Liver (tissue), 9 donors: ENCODE data around the gene NSD1. TPM values are rescaled to one million over a fixed set of nuclear protein-coding genes. Genes with fewer than 3 reads are reported as not detected.

Experiments used
- DNase-seq: peaks from one replicate; pipeline ENCODE4 v3.0.0-alpha.2; 2017; ENCODE audit warnings: low spot score
- H3K27ac ChIP-seq, 2 donors: one replicate each; pipeline ENCODE4 v1.7.0; 2013; ENCODE audit warnings: inconsistent platforms in 2 of 2, low read length in 2 of 2, control low read depth in 1 of 2, low read depth in 1 of 2, mild to moderate bottlenecking in 1 of 2
- H3K27me3 ChIP-seq, 4 donors: one replicate each; pipeline versions ENCODE4 v1.6.1 to v1.7.0; 2013; ENCODE audit warnings: low read length in 3 of 4, inconsistent platforms in 1 of 4, mild to moderate bottlenecking in 1 of 4, moderate library complexity in 1 of 4; ENCODE audit not compliant: control insufficient read depth in 4 of 4, insufficient read depth in 4 of 4
- H3K36me3 ChIP-seq, 4 donors: one replicate each; pipeline versions ENCODE4 v1.6.1 to v1.7.0; 2013; ENCODE audit warnings: low read length in 3 of 4, mild to moderate bottlenecking in 3 of 4, low read depth in 1 of 4, moderate library complexity in 1 of 4; ENCODE audit not compliant: control insufficient read depth in 4 of 4, insufficient read depth in 3 of 4
- H3K4me1 ChIP-seq, 4 donors: one replicate each; pipeline versions ENCODE4 v1.6.1 to v1.7.0; 2013; ENCODE audit warnings: low read length in 3 of 4, mild to moderate bottlenecking in 3 of 4, moderate library complexity in 1 of 4; ENCODE audit not compliant: control insufficient read depth in 4 of 4, insufficient read depth in 4 of 4
- H3K4me3 ChIP-seq, 3 donors: one replicate each; pipeline versions ENCODE4 v1.6.1 to v1.7.0; 2013; ENCODE audit warnings: low read length in 3 of 3, control low read depth in 1 of 3, low read depth in 1 of 3, mild to moderate bottlenecking in 1 of 3
- H3K9ac ChIP-seq, 2 donors: one replicate each; pipeline ENCODE4 v1.7.0; 2013; ENCODE audit warnings: low read length in 2 of 2, mild to moderate bottlenecking in 2 of 2, moderate library complexity in 2 of 2, control low read depth in 1 of 2, low read depth in 1 of 2
- H3K9me3 ChIP-seq, 4 donors: one replicate each; pipeline versions ENCODE4 v1.6.1 to v1.7.0; 2013; ENCODE audit warnings: low read length in 3 of 4; ENCODE audit not compliant: control insufficient read depth in 4 of 4
- CTCF ChIP-seq: fragments of 150-350 bp; IDR thresholded peaks from 2 replicates; pipeline ENCODE4 v1.5.1; 2017; ENCODE audit warnings: improper control_type of control experiment, low read depth, low read length; ENCODE audit not compliant: missing input control
- EGR1 ChIP-seq, 2 donors: IDR thresholded peaks; 2 replicates each; pipeline ENCODE4 v1.6.1; 2016 to 2018; ENCODE audit warnings: antibody characterized with exemption in 2 of 2, low read depth in 2 of 2
- FOXA1 ChIP-seq: IDR thresholded peaks from 2 replicates; pipeline ENCODE4 v1.6.1; 2016; ENCODE audit warnings: antibody characterized with exemption
- FOXA2 ChIP-seq: IDR thresholded peaks from 2 replicates; pipeline ENCODE4 v1.6.1; 2016; ENCODE audit warnings: antibody characterized with exemption
- GABPA ChIP-seq, 2 donors: IDR thresholded peaks in 1 of 2; conservative IDR thresholded peaks in 1 of 2; 2 replicates each; pipeline ENCODE4 v1.6.1; 2016; ENCODE audit warnings: antibody characterized with exemption in 2 of 2, mild to moderate bottlenecking in 1 of 2, moderate library complexity in 1 of 2
- HNF4A ChIP-seq, 2 donors: conservative IDR thresholded peaks; 2 replicates each; pipeline ENCODE4 v1.6.1; 2016; ENCODE audit warnings: antibody characterized with exemption in 2 of 2, mild to moderate bottlenecking in 2 of 2
- HNF4G ChIP-seq: IDR thresholded peaks from 2 replicates; pipeline ENCODE4 v1.6.1; 2016; ENCODE audit warnings: antibody characterized with exemption
- JUND ChIP-seq, 2 donors: IDR thresholded peaks; 2 replicates each; pipeline ENCODE4 v1.6.1; 2016; ENCODE audit warnings: antibody characterized with exemption in 2 of 2
- MAX ChIP-seq: IDR thresholded peaks from 2 replicates; pipeline ENCODE4 v1.6.1; 2016; ENCODE audit warnings: antibody characterized with exemption
- NR2F2 ChIP-seq: IDR thresholded peaks from 2 replicates; pipeline ENCODE4 v1.6.1; 2016; ENCODE audit warnings: antibody characterized with exemption
- RAD21 ChIP-seq, 2 donors: IDR thresholded peaks; 2 replicates each; pipeline ENCODE4 v1.6.1; 2016; ENCODE audit warnings: antibody characterized with exemption in 2 of 2, mild to moderate bottlenecking in 2 of 2
- RXRA ChIP-seq, 2 donors: IDR thresholded peaks; 2 replicates each; pipeline ENCODE4 v1.6.1; 2017 to 2018; ENCODE audit warnings: antibody characterized with exemption in 2 of 2, mild to moderate bottlenecking in 1 of 2
- SP1 ChIP-seq: IDR thresholded peaks from 2 replicates; pipeline ENCODE4 v1.6.1; 2018; ENCODE audit warnings: antibody characterized with exemption, mild to moderate bottlenecking
- TAF1 ChIP-seq: conservative IDR thresholded peaks from 2 replicates; pipeline ENCODE4 v1.6.1; 2016; ENCODE audit warnings: antibody characterized with exemption, mild to moderate bottlenecking
- YY1 ChIP-seq: IDR thresholded peaks from 2 replicates; pipeline ENCODE4 v1.6.1; 2016; ENCODE audit warnings: antibody characterized with exemption, mild to moderate bottlenecking
- ZBTB33 ChIP-seq: IDR thresholded peaks from 2 replicates; pipeline ENCODE4 v1.6.1; 2016; ENCODE audit warnings: antibody characterized with exemption
- WGBS: extraction: QIAGEN DNeasy Blood & Tissue Kit; methylation state at CpG from one replicate; pipeline ENCODE4 v1.1.7; 2013; 5-methylcytosine and 5-hydroxymethylcytosine counted together
- polyA plus RNA-seq, 2 donors: library from polyadenylated mRNA; stranded (reverse) in 1 of 2; unstranded in 1 of 2; fragments of 200-250 nt in 1 of 2; fragments of >200 nt in 1 of 2; fragmentation: Nextera tagmentation in 1 of 2; extraction: Ambion mirVana in 1 of 2; gene quantifications; one replicate each; pipeline versions ENCODE4 v1.2.1 to v1.2.3, GENCODE V29; 2013 to 2015
- total RNA-seq, 2 donors: library from RNA; depleted of rRNA; stranded (reverse); fragments of >200 nt; gene quantifications; one replicate each; pipeline ENCODE4 v1.2.3, GENCODE V29; 2014
- TF ChIP-seq, protein P1 (sequence below): IDR thresholded peaks from 2 replicates; pipeline ENCODE4 v1.6.1; 2016; ENCODE audit warnings: antibody characterized with exemption
- donor health status: healthy.
- donor health status: healthy.
- donor health status: healthy.
- donor health status: healthy.
- donor health status: healthy.

Gene NSD1
- total and polyA plus RNA-seq, 4 donors: 5.3 to 34.1 (median 19.3) TPM

- no peak overlapping the region for H3K27ac ChIP-seq
- H3K9me3 ChIP-seq: no peaks in the 10 kb centered on the region
- DNase-seq: no peak
- WGBS: 89% methylated on average over 3 of the region's 3 CpGs
- H3K9ac ChIP-seq: no peak overlapping the region
- no peaks in the 10 kb centered on the region for H3K4me1 ChIP-seq
- no peak overlapping the region for H3K4me3 ChIP-seq
- H3K27me3 ChIP-seq: no peaks in the 10 kb centered on the region
- TF ChIP-seq NR2F2 (no peak), TAF1 (no peak), EGR1 (IDR thresholded peaks at IDR 0.05; ENCODE audit: low read depth in 2 of 2) (no peak), YY1 (no peak), FOXA1 (no peak), GABPA (IDR thresholded peaks at IDR 0.05 in 1 of 2, conservative IDR thresholded peaks at IDR 0.05 in 1 of 2) (no peak)
- TF ChIP-seq, protein P1, sequence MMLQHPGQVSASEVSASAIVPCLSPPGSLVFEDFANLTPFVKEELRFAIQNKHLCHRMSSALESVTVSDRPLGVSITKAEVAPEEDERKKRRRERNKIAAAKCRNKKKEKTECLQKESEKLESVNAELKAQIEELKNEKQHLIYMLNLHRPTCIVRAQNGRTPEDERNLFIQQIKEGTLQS: no peak
- H3K36me3 ChIP-seq: peaks cover 20 to 38% (median 26%) of the 10 kb centered on the region in 4 donors
Observed at GRCh38 chr5:177212242-177212641, 78.7 kb downstream of the NSD1 start.

- 96% methylated on average over 8 of the region's 8 CpGs for WGBS
- no peak for DNase-seq
- Histone ChIP-seq H3K27ac (no peak overlapping the region), H3K36me3 (peaks cover 0 to 12% (median 0%) of the 10 kb centered on the region in 4 donors), H3K4me3 (no peak overlapping the region), H3K9ac (no peak overlapping the region), H3K4me1 (peaks cover 0 to 4% (median 0%) of the 10 kb centered on the region in 4 donors), H3K27me3 (no peaks in the 10 kb centered on the region), H3K9me3 (no peaks in the 10 kb centered on the region)
- no peak for TF ChIP-seq RXRA (IDR thresholded peaks at IDR 0.05)
- TF ChIP-seq GABPA (IDR thresholded peaks at IDR 0.05 in 1 of 2, conservative IDR thresholded peaks at IDR 0.05 in 1 of 2): no peak
- no peak for TF ChIP-seq HNF4G
- TF ChIP-seq JUND (IDR thresholded peaks at IDR 0.05): no peak
- no peak for TF ChIP-seq HNF4A (conservative IDR thresholded peaks at IDR 0.05)
- TF ChIP-seq MAX: no peak
- TF ChIP-seq SP1: no peak
- TF ChIP-seq NR2F2: no peak
- no peak for TF ChIP-seq FOXA1
- no peak for TF ChIP-seq CTCF
Observed at GRCh38 chr5:177220576-177220975, 87.0 kb downstream of the NSD1 start.

DNA sequence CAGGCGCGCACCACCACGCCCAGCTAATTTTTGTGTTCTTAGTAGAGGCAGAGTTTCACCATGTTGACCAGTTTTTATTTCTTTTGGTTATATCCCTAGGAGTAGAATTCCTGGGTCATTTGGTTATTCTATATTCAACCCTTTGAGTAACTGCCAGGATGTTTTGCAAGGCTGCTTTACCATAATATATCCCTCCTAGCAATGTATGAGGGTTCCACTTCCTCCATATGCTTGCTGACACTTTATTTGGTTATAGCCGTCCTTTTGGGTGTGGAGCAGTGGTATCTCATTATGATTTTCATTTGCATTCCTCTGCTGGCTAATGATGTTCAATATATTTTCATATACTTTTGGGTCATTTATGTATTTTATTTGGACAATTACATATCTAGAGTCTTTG is 88.7 kb downstream of the NSD1 start:
- H3K27me3 ChIP-seq: no peaks in the 10 kb centered on the region
- H3K4me3 ChIP-seq: no peak overlapping the region
- no peak for TF ChIP-seq FOXA2
- no peak for TF ChIP-seq RAD21 (IDR thresholded peaks at IDR 0.05)
- no peak for TF ChIP-seq EGR1 (IDR thresholded peaks at IDR 0.05; ENCODE audit: low read depth in 2 of 2)
- TF ChIP-seq HNF4G: no peak
- TF ChIP-seq, protein P1: no peak
- no peak for TF ChIP-seq RXRA (IDR thresholded peaks at IDR 0.05)
- no peak for TF ChIP-seq SP1
- no peak for TF ChIP-seq JUND (IDR thresholded peaks at IDR 0.05)
- TF ChIP-seq CTCF: no peak
- no peak for TF ChIP-seq FOXA1
- TF ChIP-seq YY1: no peak
- TF ChIP-seq HNF4A (conservative IDR thresholded peaks at IDR 0.05): no peak
- no peak for TF ChIP-seq ZBTB33
- TF ChIP-seq GABPA (IDR thresholded peaks at IDR 0.05 in 1 of 2, conservative IDR thresholded peaks at IDR 0.05 in 1 of 2): no peak
- H3K9ac ChIP-seq: no peak overlapping the region
- WGBS: 94% methylated on average over 4 of the region's 4 CpGs
- no peaks in the 10 kb centered on the region for H3K9me3 ChIP-seq
- no peak for DNase-seq
- H3K4me1 ChIP-seq: peaks cover 0 to 4% (median 0%) of the 10 kb centered on the region in 4 donors
- peaks cover 0 to 11% (median under 1%) of the 10 kb centered on the region in 4 donors for H3K36me3 ChIP-seq
- no peak overlapping the region for H3K27ac ChIP-seq
